ENCODE data around the gene WNT5A. TPM values are rescaled to one million over a fixed set of nuclear protein-coding genes. Genes with fewer than 3 reads are reported as not detected.

The WNT5A gene
- total RNA-seq, 1 donor from 2014 or later, result 3.3 TPM

- H3K27me3 ChIP-seq, result peaks cover 65% of the 10 kb centered on the region
- H3K79me2 ChIP-seq (ENCODE audit: low read depth), result no peaks in the 10 kb centered on the region
- H3F3A ChIP-seq (ENCODE audit: low read depth), result no peaks in the 10 kb centered on the region
- no peak overlapping the region for H3K27ac ChIP-seq
- peak overlapping the region; percentile 33 for H3K4me3 ChIP-seq
- Mint-ChIP-seq H3K4me1 (peaks cover 5% of the 10 kb centered on the region), H3K4me3 (no peak overlapping the region), H3K36me3 (peaks cover 60% of the 10 kb centered on the region), H3K9me3 (no peaks in the 10 kb centered on the region), H3K27ac (no peak overlapping the region), H3K27me3 (ENCODE audit: insufficient read depth, low read depth) (peaks cover 8% of the 10 kb centered on the region)
- H3K4me2 ChIP-seq, result peak overlapping the region; percentile 72
- no peak overlapping the region for H2AFZ ChIP-seq (replicated peaks)
- no peaks in the 10 kb centered on the region for H3K9me3 ChIP-seq (ENCODE audit: low read depth)
- no peaks in the 10 kb centered on the region for H4K20me1 ChIP-seq (ENCODE audit: low read depth)
- no peaks in the 10 kb centered on the region for H3K36me3 ChIP-seq
- TF ChIP-seq EZH2 (IDR thresholded peaks at IDR 0.05), result peak; percentile 68
- TF ChIP-seq CTCF (IDR thresholded peaks at IDR 0.05), result peak; percentile 31
- peak; percentile 41 for TF ChIP-seq EZH2phosphoT487 (IDR thresholded peaks at IDR 0.05)
- DNase-seq (ENCODE audit: low spot score), result peak; percentile 74
- H3K9ac ChIP-seq, result no peak overlapping the region
- H3K4me1 ChIP-seq, result no peaks in the 10 kb centered on the region
Observed at GRCh38 chr3:55474213-55474632, 12.9 kb downstream of the WNT5A start.

GRCh38 chr3:55473788-55474187 is 13.3 kb downstream of the WNT5A start:
- H3K27ac Mint-ChIP-seq, result no peak overlapping the region
- H3K9me3 ChIP-seq (ENCODE audit: low read depth), result no peaks in the 10 kb centered on the region
- H3K36me3 ChIP-seq, result no peaks in the 10 kb centered on the region
- no peaks in the 10 kb centered on the region for H3K9me3 Mint-ChIP-seq
- H3K4me3 ChIP-seq, result peak overlapping the region; percentile 33
- no peak for TF ChIP-seq CTCF (IDR thresholded peaks at IDR 0.05)
- no peak for TF ChIP-seq EZH2phosphoT487 (IDR thresholded peaks at IDR 0.05)
- TF ChIP-seq EZH2 (IDR thresholded peaks at IDR 0.05), result no peak
- H4K20me1 ChIP-seq (ENCODE audit: low read depth), result no peaks in the 10 kb centered on the region
- peaks cover 5% of the 10 kb centered on the region for H3K4me1 Mint-ChIP-seq
- no peak overlapping the region for H3K27ac ChIP-seq
- no peak overlapping the region for H3K9ac ChIP-seq
- no peaks in the 10 kb centered on the region for H3F3A ChIP-seq (ENCODE audit: low read depth)
- H3K27me3 ChIP-seq, result peaks cover 61% of the 10 kb centered on the region
- H3K79me2 ChIP-seq (ENCODE audit: low read depth), result no peaks in the 10 kb centered on the region
- no peak overlapping the region for H2AFZ ChIP-seq (replicated peaks)
- H3K4me2 ChIP-seq, result peak overlapping the region; percentile 72
- no peaks in the 10 kb centered on the region for H3K4me1 ChIP-seq
- H3K36me3 Mint-ChIP-seq, result peaks cover 58% of the 10 kb centered on the region
- no peak for DNase-seq (ENCODE audit: low spot score)
- H3K4me3 Mint-ChIP-seq, result no peak overlapping the region
- peaks cover 8% of the 10 kb centered on the region for H3K27me3 Mint-ChIP-seq (ENCODE audit: insufficient read depth, low read depth)

- H3K4me2 ChIP-seq, result no peak overlapping the region
- H3F3A ChIP-seq (ENCODE audit: low read depth), result no peaks in the 10 kb centered on the region
- no peaks in the 10 kb centered on the region for H3K36me3 ChIP-seq
- no peaks in the 10 kb centered on the region for H4K20me1 ChIP-seq (ENCODE audit: low read depth)
- no peak for DNase-seq (ENCODE audit: low spot score)
- H3K27me3 Mint-ChIP-seq (ENCODE audit: insufficient read depth, low read depth), result peaks cover 6% of the 10 kb centered on the region
- H3K9me3 Mint-ChIP-seq, result no peaks in the 10 kb centered on the region
- no peaks in the 10 kb centered on the region for H3K79me2 ChIP-seq (ENCODE audit: low read depth)
- H2AFZ ChIP-seq (replicated peaks), result no peak overlapping the region
- H3K4me3 Mint-ChIP-seq, result no peak overlapping the region
- H3K9me3 ChIP-seq (ENCODE audit: low read depth), result no peaks in the 10 kb centered on the region
- no peak overlapping the region for H3K4me3 ChIP-seq
- TF ChIP-seq CTCF (IDR thresholded peaks at IDR 0.05) (no peak), EZH2phosphoT487 (IDR thresholded peaks at IDR 0.05) (no peak), EZH2 (IDR thresholded peaks at IDR 0.05) (no peak)
- peaks cover 4% of the 10 kb centered on the region for H3K4me1 Mint-ChIP-seq
- no peak overlapping the region for H3K9ac ChIP-seq
- H3K36me3 Mint-ChIP-seq, result peaks cover 49% of the 10 kb centered on the region
- H3K27ac ChIP-seq, result no peak overlapping the region
- H3K27ac Mint-ChIP-seq, result peak overlapping the region; percentile 2
- peaks cover 42% of the 10 kb centered on the region for H3K27me3 ChIP-seq
- H3K4me1 ChIP-seq, result no peaks in the 10 kb centered on the region
Observed at GRCh38 chr3:55471522-55472280, 15.4 kb downstream of the WNT5A start.

All from neural progenitor cell (in vitro differentiated cells).